DOHH2 (cell line): ENCODE data around the gene KIF7.

Source experiments
- H3F3A ChIP-seq: fragments of 200-600 bp; sonication (generic), shearing (Covaris generic); 2 replicates; pipeline ENCODE4 v1.6.0; 2016; ENCODE audit warnings: antibody characterized with exemption, mild to moderate bottlenecking; ENCODE audit not compliant: control insufficient read depth, insufficient read depth
- H3K27ac ChIP-seq: fragments of 200-600 bp; sonication (generic); 2 replicates; pipeline ENCODE4 v1.5.1; 2014; ENCODE audit warnings: low read depth, mild to moderate bottlenecking, low read length, moderate library complexity
- H3K27me3 ChIP-seq: fragments of 200-600 bp; sonication (generic); 2 replicates; pipeline ENCODE4 v1.6.1; 2014; ENCODE audit warnings: mild to moderate bottlenecking, low read length, mixed read lengths; ENCODE audit not compliant: control insufficient read depth
- H3K36me3 ChIP-seq: fragments of 200-600 bp; sonication (generic); 2 replicates; pipeline ENCODE4 v1.6.1; 2014; ENCODE audit warnings: mild to moderate bottlenecking, low read length, moderate library complexity, mixed read lengths; ENCODE audit not compliant: control insufficient read depth
- H3K4me1 ChIP-seq: fragments of 200-600 bp; sonication (generic); 2 replicates; pipeline ENCODE4 v1.6.1; 2014; ENCODE audit warnings: mild to moderate bottlenecking, low read length, mixed read lengths; ENCODE audit not compliant: control insufficient read depth
- H3K4me2 ChIP-seq: fragments of 200-600 bp; sonication (generic); 2 replicates; pipeline ENCODE4 v1.6.0; 2014; ENCODE audit warnings: mild to moderate bottlenecking, low read length, moderate library complexity
- H3K4me3 ChIP-seq: fragments of 200-600 bp; sonication (generic); 2 replicates; pipeline ENCODE4 v1.5.1; 2014; ENCODE audit warnings: mild to moderate bottlenecking, low read length, mixed read lengths
- H3K79me2 ChIP-seq: fragments of 200-600 bp; sonication (generic); 2 replicates; pipeline ENCODE4 v1.6.1; 2014; ENCODE audit warnings: mild to moderate bottlenecking, low read length, mixed read lengths; ENCODE audit not compliant: control insufficient read depth
- H3K9me2 ChIP-seq: fragments of 200-600 bp; sonication (generic); replicated peaks from 2 replicates; pipeline ENCODE4 v1.6.1; 2014; ENCODE audit warnings: mild to moderate bottlenecking, low read length, mixed read lengths; ENCODE audit not compliant: control insufficient read depth
- H3K9me3 ChIP-seq: fragments of 200-600 bp; sonication (generic); 2 replicates; pipeline ENCODE4 v1.6.1; 2014; ENCODE audit warnings: antibody characterized with exemption, low read length, mixed read lengths; ENCODE audit not compliant: control insufficient read depth, insufficient read depth
- H4K20me1 ChIP-seq: fragments of 200-600 bp; sonication (generic); 2 replicates; pipeline ENCODE4 v1.6.0; 2014; ENCODE audit warnings: low read depth, mild to moderate bottlenecking, antibody characterized with exemption, low read length, moderate library complexity; ENCODE audit not compliant: control insufficient read depth, insufficient read depth
- EZH2phosphoT487 ChIP-seq: fragments of 200-600 bp; sonication (generic); IDR thresholded peaks from 2 replicates; pipeline ENCODE4 v1.6.1; 2017; ENCODE audit warnings: borderline replicate concordance, mild to moderate bottlenecking, antibody characterized with exemption, low read length, moderate library complexity, mixed read lengths
- TF ChIP-seq, protein P1 (sequence below): fragments of 200-600 bp; sonication (generic); IDR thresholded peaks from one replicate; pipeline ENCODE4 v1.5.1; 2014; ENCODE audit warnings: antibody characterized with exemption, mild to moderate bottlenecking, low read depth, low read length; ENCODE audit not compliant: poor library complexity, severe bottlenecking

The KIF7 gene

GRCh38 chr15:89671687-89672086, 16.4 kb upstream of the KIF7 start:
- Histone ChIP-seq H3K36me3 (no peaks in the 10 kb centered on the region), H3K4me3 (no peak overlapping the region), H3K9me3 (no peaks in the 10 kb centered on the region), H3K9me2 (no peaks in the 10 kb centered on the region), H3K4me2 (no peak overlapping the region), H3K27me3 (0 out of 2 replicates have a peak, but pooled peaks cover 2% of the 10 kb centered on the region), H3F3A (no peaks in the 10 kb centered on the region), H3K79me2 (no peaks in the 10 kb centered on the region), H3K4me1 (no peaks in the 10 kb centered on the region), H4K20me1 (no peaks in the 10 kb centered on the region), H3K27ac (no peak overlapping the region)
- no peak for TF ChIP-seq EZH2phosphoT487
- TF ChIP-seq, protein P1, sequence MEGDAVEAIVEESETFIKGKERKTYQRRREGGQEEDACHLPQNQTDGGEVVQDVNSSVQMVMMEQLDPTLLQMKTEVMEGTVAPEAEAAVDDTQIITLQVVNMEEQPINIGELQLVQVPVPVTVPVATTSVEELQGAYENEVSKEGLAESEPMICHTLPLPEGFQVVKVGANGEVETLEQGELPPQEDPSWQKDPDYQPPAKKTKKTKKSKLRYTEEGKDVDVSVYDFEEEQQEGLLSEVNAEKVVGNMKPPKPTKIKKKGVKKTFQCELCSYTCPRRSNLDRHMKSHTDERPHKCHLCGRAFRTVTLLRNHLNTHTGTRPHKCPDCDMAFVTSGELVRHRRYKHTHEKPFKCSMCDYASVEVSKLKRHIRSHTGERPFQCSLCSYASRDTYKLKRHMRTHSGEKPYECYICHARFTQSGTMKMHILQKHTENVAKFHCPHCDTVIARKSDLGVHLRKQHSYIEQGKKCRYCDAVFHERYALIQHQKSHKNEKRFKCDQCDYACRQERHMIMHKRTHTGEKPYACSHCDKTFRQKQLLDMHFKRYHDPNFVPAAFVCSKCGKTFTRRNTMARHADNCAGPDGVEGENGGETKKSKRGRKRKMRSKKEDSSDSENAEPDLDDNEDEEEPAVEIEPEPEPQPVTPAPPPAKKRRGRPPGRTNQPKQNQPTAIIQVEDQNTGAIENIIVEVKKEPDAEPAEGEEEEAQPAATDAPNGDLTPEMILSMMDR, result no peak

DNA sequence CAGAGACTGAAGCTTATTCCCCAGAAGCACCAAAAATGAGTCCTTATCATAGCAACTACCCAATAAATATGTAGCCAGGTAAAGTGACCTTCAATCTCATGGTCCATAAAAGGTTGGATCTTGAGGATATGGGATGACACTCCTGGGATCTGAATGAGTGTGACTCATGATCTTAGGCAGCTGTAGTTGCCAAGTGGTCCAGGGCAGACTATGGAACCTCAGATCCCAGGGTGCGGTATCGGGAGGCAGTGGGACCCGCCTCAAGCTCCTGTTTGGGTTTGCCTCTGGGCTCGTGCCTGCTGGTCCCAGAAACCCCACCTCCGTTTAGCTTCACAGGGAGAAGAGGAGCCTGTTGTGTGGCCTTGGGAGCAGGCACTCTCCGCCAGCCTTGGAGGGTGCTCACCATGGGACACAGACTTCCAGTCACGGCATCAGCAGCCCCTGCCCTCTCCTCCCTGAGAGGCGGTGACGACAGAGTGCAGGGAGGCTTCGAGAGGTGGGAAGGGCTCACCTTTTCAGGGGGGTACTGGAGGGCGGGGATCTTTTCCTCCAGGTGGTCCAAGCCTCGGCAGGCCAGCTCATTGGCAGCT, 15.8 kb upstream of the KIF7 start:
- Histone ChIP-seq H3K4me2 (no peak overlapping the region), H3K36me3 (no peaks in the 10 kb centered on the region), H4K20me1 (no peaks in the 10 kb centered on the region), H3K4me1 (no peaks in the 10 kb centered on the region), H3K9me2 (no peaks in the 10 kb centered on the region), H3K9me3 (no peaks in the 10 kb centered on the region), H3K27me3 (peaks cover 7% of the 10 kb centered on the region), H3K4me3 (no peak overlapping the region), H3K27ac (no peak overlapping the region), H3F3A (no peaks in the 10 kb centered on the region), H3K79me2 (no peaks in the 10 kb centered on the region)
- TF ChIP-seq EZH2phosphoT487, result no peak
- TF ChIP-seq, protein P1, result no peak

- H4K20me1 ChIP-seq, result no peaks in the 10 kb centered on the region
- TF ChIP-seq, protein P1, result no peak
- TF ChIP-seq EZH2phosphoT487, result no peak
- no peak overlapping the region for H3K4me3 ChIP-seq
- no peak overlapping the region for H3K27ac ChIP-seq
- H3K4me1 ChIP-seq, result no peaks in the 10 kb centered on the region
- H3K36me3 ChIP-seq, result no peaks in the 10 kb centered on the region
- H3K27me3 ChIP-seq, result peaks cover 13% of the 10 kb centered on the region
- H3F3A ChIP-seq, result peaks cover 2% of the 10 kb centered on the region; the same call in 1 of the 2 replicates
- H3K9me2 ChIP-seq, result no peaks in the 10 kb centered on the region
- no peaks in the 10 kb centered on the region for H3K9me3 ChIP-seq
- H3K4me2 ChIP-seq, result no peak overlapping the region
- H3K79me2 ChIP-seq, result no peaks in the 10 kb centered on the region
Measured at GRCh38 chr15:89669941-89670340, 14.7 kb upstream of the KIF7 start.
